ENCODE measurements around the gene NUP210L. TPM values are rescaled to one million over a fixed set of nuclear protein-coding genes. Genes with fewer than 3 reads are reported as not detected.

Gene NUP210L
- total RNA-seq, 1 experiment from 2014 or later, result 0.10 TPM

- Histone ChIP-seq H3K4me2 (ENCODE audit: low read length) (no peak overlapping the region), H3K79me2 (ENCODE audit: insufficient read depth, low read length) (peaks cover 54% of the 10 kb centered on the region), H4K20me1 (ENCODE audit: insufficient read depth) (no peaks in the 10 kb centered on the region), H2AFZ (ENCODE audit: low read depth, low read length, poor library complexity, severe bottlenecking) (no peak overlapping the region), H3K9ac (ENCODE audit: low read length) (no peak overlapping the region), H3K9me3 (ENCODE audit: control insufficient read depth in 1 of 2, insufficient read depth in 1 of 2, low read depth in 1 of 2, low read length in 2 of 2) (no peaks in the 10 kb centered on the region), H3K36me3 (ENCODE audit: control insufficient read depth in 1 of 2, insufficient read depth in 2 of 2, low read length in 2 of 2) (peaks cover 5 to 11% of the 10 kb centered on the region in 2 experiments; a peak in 1 of 4 replicates), H3K9me2 (ENCODE audit: insufficient read depth) (no peaks in the 10 kb centered on the region), H3K27ac (ENCODE audit: low read depth, low read length) (no peak overlapping the region), H3K4me3 (replicated peaks in 1 of 2; ENCODE audit: low read depth in 1 of 2, low read length in 2 of 2) (no peak overlapping the region), H3K4me1 (ENCODE audit: control insufficient read depth in 1 of 2, insufficient read depth in 2 of 2, low read length in 2 of 2) (peaks cover 19 to 49% of the 10 kb centered on the region in 2 experiments), H3K27me3 (ENCODE audit: insufficient read depth, low read length) (no peaks in the 10 kb centered on the region)
- intact Hi-C loops (cut with micrococcal nuclease), result loop anchor here (5.0 kb wide), 1 partner anchor 178 kb away; no protein-coding TSS in a partner anchor
- RAD21 ChIA-PET (ENCODE audit: low non-redundant PET in 1 of 2, low total read pairs in 2 of 2, uncharacterized antibody in 2 of 2, unreplicated experiment in 2 of 2), result no interaction called here
- no peak for TF ChIP-seq ZNF274 (IDR thresholded peaks at IDR 0.05; ENCODE audit: low read depth, low read length)
- no peak for TF ChIP-seq CBX3 (IDR thresholded peaks at IDR 0.05; ENCODE audit: low read depth)
- no peak for TF ChIP-seq JUND (IDR thresholded peaks at IDR 0.05)
- TF ChIP-seq YY1 (IDR thresholded peaks at IDR 0.05; ENCODE audit: extremely low read depth, insufficient replicate concordance, low read depth, low read length), result no peak
- no peak for TF ChIP-seq ELF1 (IDR thresholded peaks at IDR 0.05; ENCODE audit: borderline replicate concordance, low read depth)
- no peak for TF ChIP-seq POLR2AphosphoS5 (IDR thresholded peaks at IDR 0.05; ENCODE audit: low read depth, low read length)
- no peak for TF ChIP-seq SIN3A (IDR thresholded peaks at IDR 0.05; ENCODE audit: low read depth)
- TF ChIP-seq EZH2 (IDR thresholded peaks at IDR 0.05), result no peak
- TF ChIP-seq ATF3 (IDR thresholded peaks at IDR 0.05), result no peak
- TF ChIP-seq POLR2A (IDR thresholded peaks at IDR 0.05; ENCODE audit: borderline replicate concordance, extremely low read depth, insufficient read depth, insufficient read length), result no peak
- TF ChIP-seq ZFX (IDR thresholded peaks at IDR 0.05), result no peak
- TF ChIP-seq EZH2phosphoT487 (IDR thresholded peaks at IDR 0.05; ENCODE audit: borderline replicate concordance), result no peak
- TF ChIP-seq REST (IDR thresholded peaks at IDR 0.05; ENCODE audit: low read depth), result no peak
- ATAC-seq, result no peak
- CTCF ChIA-PET, result no interaction called here
- POLR2A ChIA-PET, result no interaction called here
- no TSS peak for BruUV-seq (replicated peaks)
- DNase-seq (ENCODE audit: low read depth, low spot score), result no peak
Observed at GRCh38 chr1:153960206-153960605, 194.7 kb downstream of the NUP210L start.
